ENCODE results near the gene STOML1. TPM values are rescaled to one million over a fixed set of nuclear protein-coding genes. Genes with fewer than 3 reads are reported as not detected.

STOML1 gene
- total and polyA plus RNA-seq, 10 of the 15 experiments (the other 5 are each of a cell fraction or from before 2014, with no cell fraction given), result 0.14 to 13.6 (median 8.3) TPM

- SMC1A ChIA-PET (ENCODE audit: uncharacterized antibody, unreplicated experiment), result no interaction called here
- Histone ChIP-seq H3K4me1 (ENCODE audit: control insufficient read depth, insufficient read depth, low read length) (no peaks in the 10 kb centered on the region), H3K79me2 (ENCODE audit: control insufficient read depth, insufficient read depth, low read length) (no peaks in the 10 kb centered on the region), H3K4me2 (ENCODE audit: control insufficient read depth, insufficient read depth) (no peak overlapping the region), H3K4me3 (no peak overlapping the region), H4K20me1 (ENCODE audit: control insufficient read depth, insufficient read depth) (no peaks in the 10 kb centered on the region), H2AFZ (ENCODE audit: control insufficient read depth, low read depth, low read length) (no peak overlapping the region), H3K9me3 (replicated peaks; ENCODE audit: control insufficient read depth, insufficient read depth, low read length) (no peaks in the 10 kb centered on the region), H3K36me3 (ENCODE audit: control insufficient read depth in 2 of 2, insufficient read depth in 2 of 2, low read length in 1 of 2) (no peaks in the 10 kb centered on the region), H3K27me3 (replicated peaks in 1 of 2; ENCODE audit: control insufficient read depth in 2 of 2, insufficient read depth in 2 of 2, low read length in 1 of 2) (no peaks in the 10 kb centered on the region; a peak in 1 of 4 replicates), H3K27ac (ENCODE audit: control insufficient read depth, insufficient read depth) (no peak overlapping the region), H3K9ac (ENCODE audit: control insufficient read depth, insufficient read depth, low read length) (no peak overlapping the region)
- CTCF ChIA-PET, result interaction anchor here (1.1 to 1.4 kb wide), 2 partner anchors 11 to 17 kb away, joined by 5 to 6 read pairs; no protein-coding TSS in a partner anchor
- POLR2A ChIA-PET, result interaction anchor here (0.6 kb wide), 1 partner anchor 740 kb away, joined by 4 read pairs; no protein-coding TSS in a partner anchor
- peak; percentile 60 for TF ChIP-seq USF1 (IDR thresholded peaks at IDR 0.05; ENCODE audit: borderline replicate concordance, extremely low read length, insufficient read depth, low read depth, low read length)
- TF ChIP-seq BHLHE40 (IDR thresholded peaks at IDR 0.05; ENCODE audit: borderline replicate concordance in 1 of 2, low read depth in 2 of 2, low read length in 1 of 2), result peak in 1 of 2 experiments; percentile 21; a peak in 1 of 4 replicates
- no peak for TF ChIP-seq IKZF1 (conservative IDR thresholded peaks at IDR 0.05)
- intact Hi-C loops (cut with micrococcal nuclease; ENCODE audit: unreplicated experiment) (no loop called here), in situ Hi-C loops (cut with MboI) (no loop called here)
- 37% methylated on average over 27 of the region's 27 CpGs for WGBS (ENCODE audit: insufficient coverage, insufficient replicate concordance, low lambda C conversion rate, missing lambda C conversion rate)
- no peak for FAIRE-seq
- no peak for DNase-seq (ENCODE audit: low read depth, low spot score)
- RAD21 ChIA-PET (ENCODE audit: unreplicated experiment), result no interaction called here
- no TSS peak for BruUV-seq (replicated peaks)
- no peak for ATAC-seq
These were observed 37.6 kb downstream of the STOML1 start for GRCh38 chr15:73954188-73955145.
